GM10266 (cell line): ENCODE measurements around the gene MVK.

ENCODE experiments used
- DNase-seq: peaks from one replicate; pipeline ENCODE4 v3.0.0; 2012; ENCODE audit errors: extremely low spot score
- TF ChIP-seq, protein P1 (sequence below): IDR thresholded peaks from 2 replicates; pipeline ENCODE4 v1.5.1; 2012; ENCODE audit warnings: mild to moderate bottlenecking, low read depth; ENCODE audit not compliant: control insufficient read depth, insufficient read depth; ENCODE audit errors: missing control alignments

The MVK gene

DNA sequence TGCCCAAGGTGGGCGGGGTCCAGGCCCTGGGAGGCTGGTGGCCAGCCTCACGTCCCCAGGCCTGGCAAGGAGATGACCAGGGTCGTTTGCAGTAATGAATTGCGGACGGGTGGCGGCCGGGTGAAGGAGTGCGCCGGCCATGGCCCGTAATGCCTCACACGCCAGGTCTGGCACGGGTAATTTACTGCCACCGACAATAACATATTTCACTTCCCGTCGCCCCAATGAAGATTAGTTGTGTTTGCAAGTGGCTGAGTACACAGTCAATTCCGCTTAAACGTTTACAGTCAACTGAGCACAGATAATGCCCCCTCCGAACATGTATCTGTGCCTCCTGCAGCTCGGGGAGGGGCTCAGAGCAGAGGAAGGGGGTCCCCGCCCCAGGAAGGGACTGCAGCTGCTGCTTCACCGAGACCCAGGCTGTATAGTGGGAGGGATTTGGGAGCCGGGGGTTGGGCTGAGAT is 48.3 kb downstream of the MVK start:
- TF ChIP-seq, protein P1, sequence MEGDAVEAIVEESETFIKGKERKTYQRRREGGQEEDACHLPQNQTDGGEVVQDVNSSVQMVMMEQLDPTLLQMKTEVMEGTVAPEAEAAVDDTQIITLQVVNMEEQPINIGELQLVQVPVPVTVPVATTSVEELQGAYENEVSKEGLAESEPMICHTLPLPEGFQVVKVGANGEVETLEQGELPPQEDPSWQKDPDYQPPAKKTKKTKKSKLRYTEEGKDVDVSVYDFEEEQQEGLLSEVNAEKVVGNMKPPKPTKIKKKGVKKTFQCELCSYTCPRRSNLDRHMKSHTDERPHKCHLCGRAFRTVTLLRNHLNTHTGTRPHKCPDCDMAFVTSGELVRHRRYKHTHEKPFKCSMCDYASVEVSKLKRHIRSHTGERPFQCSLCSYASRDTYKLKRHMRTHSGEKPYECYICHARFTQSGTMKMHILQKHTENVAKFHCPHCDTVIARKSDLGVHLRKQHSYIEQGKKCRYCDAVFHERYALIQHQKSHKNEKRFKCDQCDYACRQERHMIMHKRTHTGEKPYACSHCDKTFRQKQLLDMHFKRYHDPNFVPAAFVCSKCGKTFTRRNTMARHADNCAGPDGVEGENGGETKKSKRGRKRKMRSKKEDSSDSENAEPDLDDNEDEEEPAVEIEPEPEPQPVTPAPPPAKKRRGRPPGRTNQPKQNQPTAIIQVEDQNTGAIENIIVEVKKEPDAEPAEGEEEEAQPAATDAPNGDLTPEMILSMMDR: no peak
- DNase-seq: no peak

DNA sequence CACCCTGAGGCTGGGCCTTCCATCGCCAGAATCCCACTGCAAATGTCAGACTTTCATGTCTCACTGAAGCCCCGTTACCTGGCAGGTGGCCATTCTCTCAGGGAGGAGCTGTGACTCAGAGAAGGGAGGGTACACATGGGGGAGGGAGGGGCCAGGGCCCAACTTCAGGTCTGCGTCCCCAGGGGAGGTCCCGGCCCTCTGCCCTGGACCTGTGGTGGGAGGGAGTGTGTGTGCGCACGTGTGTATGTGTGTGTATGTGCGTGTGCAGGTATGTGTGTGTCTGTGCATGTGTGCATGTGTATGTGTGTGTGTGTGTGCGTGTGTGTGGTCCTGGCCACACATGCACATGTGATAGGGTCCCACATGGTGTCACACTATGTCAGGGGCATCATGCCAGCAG is 50.9 kb downstream of the MVK start:
- no peak for DNase-seq
- TF ChIP-seq, protein P1: no peak

DNA sequence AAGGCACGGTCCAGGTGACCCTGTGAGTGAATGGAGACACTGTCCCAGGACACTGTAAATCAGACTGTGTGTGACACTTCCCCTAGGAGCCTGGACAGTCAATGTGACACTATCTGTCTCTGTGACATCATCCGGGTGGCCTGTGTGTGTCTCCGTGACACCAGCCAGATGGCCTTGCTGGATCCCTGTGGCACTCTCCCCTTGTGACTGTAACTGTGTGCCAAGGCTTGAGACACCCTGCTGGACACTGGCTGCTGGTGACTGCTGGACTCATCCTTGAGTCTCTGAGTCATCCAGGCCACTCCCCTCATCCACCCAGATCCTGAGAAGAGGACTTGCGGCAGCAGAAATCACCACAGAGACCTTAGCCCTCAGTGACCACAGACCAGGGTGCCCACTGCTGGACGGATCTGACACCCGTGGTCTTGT is 51.6 kb downstream of the MVK start:
- no peak for DNase-seq
- TF ChIP-seq, protein P1: no peak

DNA sequence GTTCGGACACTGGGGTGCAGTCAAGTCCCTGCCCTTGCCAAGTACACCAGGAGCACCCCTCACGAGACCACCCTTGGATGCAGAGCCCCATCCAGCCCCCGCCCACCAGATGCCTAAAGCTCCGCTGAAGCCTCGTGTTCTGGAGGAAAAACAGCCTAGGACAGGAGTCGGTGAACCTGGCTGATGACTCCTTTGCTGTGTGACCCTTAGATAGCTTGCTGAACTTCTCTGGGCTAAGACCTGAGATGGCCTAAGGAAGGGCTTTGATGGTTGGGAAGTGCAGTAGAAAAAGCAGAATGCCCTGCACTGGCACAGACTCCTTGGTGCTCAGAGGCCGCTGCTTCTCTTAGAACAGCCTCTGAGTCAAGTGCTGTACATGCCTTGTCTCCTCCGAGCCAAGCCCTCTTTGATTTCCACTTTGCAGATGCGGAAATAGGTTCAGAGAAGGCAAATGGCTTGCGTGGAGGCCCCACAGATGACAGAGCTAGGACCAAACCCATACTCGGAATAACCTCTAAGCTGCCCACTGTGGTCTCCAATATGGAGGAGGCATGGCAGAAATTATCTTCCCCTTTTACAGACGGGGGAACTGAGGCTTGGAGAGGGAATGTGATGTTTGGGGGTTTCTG is 52.3 kb downstream of the MVK start:
- DNase-seq: no peak
- TF ChIP-seq, protein P1: no peak

DNA sequence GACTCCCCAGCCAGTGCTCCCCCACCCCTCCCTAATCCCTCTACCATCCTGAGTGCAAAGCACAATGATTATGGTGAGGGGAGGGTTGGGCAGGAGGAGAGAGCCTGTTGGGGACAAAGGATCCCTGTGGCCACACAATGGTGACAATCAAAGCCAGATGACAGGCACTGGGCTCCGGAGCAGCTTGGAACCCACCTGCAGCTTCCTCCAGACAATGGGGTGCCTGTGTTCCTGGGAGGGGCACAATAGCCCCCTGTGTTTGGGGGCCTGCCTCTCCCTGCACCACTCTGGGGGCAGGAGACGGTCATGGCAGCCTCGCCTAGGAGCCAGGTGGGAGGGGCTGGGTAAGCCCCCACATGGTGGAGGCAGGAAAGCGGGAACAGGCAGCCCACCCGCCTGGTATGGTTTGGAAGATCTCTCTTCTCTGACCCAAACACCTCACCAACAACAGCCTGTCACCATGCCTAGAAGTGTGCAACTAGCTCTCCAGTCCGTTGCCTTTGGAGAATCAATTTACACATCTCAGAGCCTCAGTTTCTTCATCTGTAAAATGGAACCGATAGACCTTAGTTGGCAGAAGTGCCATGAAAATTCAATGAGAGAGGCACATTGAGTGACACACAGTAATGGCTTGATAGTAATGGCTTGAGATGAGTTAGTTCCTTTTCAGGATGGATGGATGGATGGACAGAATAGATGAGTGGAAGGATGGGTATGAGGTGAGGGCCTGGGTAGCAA is 53.0 kb downstream of the MVK start:
- DNase-seq: no peak
- TF ChIP-seq, protein P1: no peak

DNA sequence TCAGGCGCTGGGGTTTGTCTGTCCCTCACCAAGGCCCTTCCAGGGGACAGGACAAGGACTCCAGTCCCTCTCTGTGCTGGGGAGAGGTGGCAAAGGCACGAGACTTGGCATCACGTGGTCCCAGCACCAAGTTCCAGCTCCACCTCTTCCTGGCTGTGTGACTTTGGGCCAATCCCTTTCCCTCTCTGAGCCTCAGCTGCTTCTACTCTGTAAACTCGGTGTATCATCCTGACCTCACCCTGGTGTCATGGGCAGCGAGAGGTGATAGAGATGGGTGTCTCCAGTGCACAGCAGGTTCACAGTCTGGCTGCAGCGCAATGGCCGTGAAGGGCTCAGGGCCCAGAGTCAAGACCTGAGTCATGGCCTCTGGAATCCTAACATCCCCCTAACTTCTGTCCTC is 54.0 kb downstream of the MVK start:
- TF ChIP-seq, protein P1: no peak
- no peak for DNase-seq

DNA sequence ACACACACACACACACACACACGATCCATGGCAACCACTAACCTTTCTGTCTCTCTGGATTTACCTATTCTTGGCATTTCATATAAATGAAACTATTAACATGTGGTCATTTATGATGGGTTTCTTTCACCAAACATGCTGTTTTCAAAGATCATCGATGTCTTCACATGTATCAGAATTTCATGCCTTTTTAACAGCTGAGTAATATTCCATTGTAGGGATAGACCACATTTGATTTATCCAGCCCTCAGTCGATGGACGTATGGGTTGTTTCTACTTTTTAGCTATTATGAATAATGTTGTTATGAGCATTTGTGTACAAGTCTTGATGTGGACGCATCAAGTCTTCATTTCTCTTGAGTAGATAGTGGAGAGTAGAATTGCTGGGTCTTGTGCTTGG is 56.5 kb downstream of the MVK start:
- no peak for DNase-seq
- TF ChIP-seq, protein P1: no peak
